Glutamatergic neuron (in vitro differentiated cells): ENCODE data around the gene TCEA2. TPM values are rescaled to one million over a fixed set of nuclear protein-coding genes. Genes with fewer than 3 reads are reported as not detected.

Experiments used
- DNase-seq: peaks from one replicate; pipeline ENCODE4 v3.0.0; 2022
- H3K27ac Mint-ChIP-seq: one replicate; pipeline ENCODE4 v1.8.0; 2020; ENCODE audit warnings: mild to moderate bottlenecking, mixed read lengths, inconsistent platforms; ENCODE audit not compliant: unreplicated experiment
- H3K27me3 Mint-ChIP-seq: one replicate; pipeline ENCODE4 v1.8.0; 2020; ENCODE audit warnings: mild to moderate bottlenecking, moderate library complexity, mixed read lengths, inconsistent platforms; ENCODE audit not compliant: unreplicated experiment
- H3K36me3 Mint-ChIP-seq: one replicate; pipeline ENCODE4 v1.8.0; 2020; ENCODE audit warnings: mild to moderate bottlenecking, mixed read lengths, inconsistent platforms; ENCODE audit not compliant: unreplicated experiment
- H3K4me1 Mint-ChIP-seq: one replicate; pipeline ENCODE4 v1.8.0; 2020; ENCODE audit warnings: mild to moderate bottlenecking, low read depth, mixed read lengths, inconsistent platforms; ENCODE audit not compliant: unreplicated experiment
- H3K4me3 Mint-ChIP-seq: one replicate; pipeline ENCODE4 v1.8.0; 2020; ENCODE audit warnings: mild to moderate bottlenecking, mixed read lengths, inconsistent platforms; ENCODE audit not compliant: unreplicated experiment
- H3K9me3 Mint-ChIP-seq: one replicate; pipeline ENCODE4 v1.8.0; 2020; ENCODE audit warnings: mild to moderate bottlenecking, moderate library complexity, mixed read lengths, inconsistent platforms; ENCODE audit not compliant: unreplicated experiment
- CTCF ChIP-seq: fragments of 200-600 bp; sonication (generic); IDR thresholded peaks from one replicate; pipeline ENCODE4 v1.5.0; 2021; ENCODE audit not compliant: partially characterized antibody, unreplicated experiment
- total RNA-seq: library from RNA; stranded (reverse); fragmentation: NEBNext Ultra II Directional; extraction: Animal tissue kit (Norgen Biotek cat#: 25700); gene quantifications from one replicate; pipeline ENCODE4 v1.2.1, GENCODE V29; 2021; ENCODE audit not compliant: unreplicated experiment

The TCEA2 gene
- total RNA-seq, 1 donor from 2014 or later, result 102 TPM

- Mint-ChIP-seq H3K4me3 (no peak overlapping the region), H3K36me3 (no peaks in the 10 kb centered on the region), H3K4me1 (no peaks in the 10 kb centered on the region), H3K9me3 (no peaks in the 10 kb centered on the region), H3K27me3 (no peaks in the 10 kb centered on the region), H3K27ac (no peak overlapping the region)
- no peak for DNase-seq
- no peak for TF ChIP-seq CTCF
Observed at GRCh38 chr20:64073476-64074183, 10.6 kb downstream of the TCEA2 start.

GRCh38 chr20:64074184-64074789 is 11.3 kb downstream of the TCEA2 start:
- no peak overlapping the region for H3K27ac Mint-ChIP-seq
- no peak for DNase-seq
- H3K9me3 Mint-ChIP-seq, result no peaks in the 10 kb centered on the region
- H3K27me3 Mint-ChIP-seq, result peaks cover 2% of the 10 kb centered on the region
- H3K4me3 Mint-ChIP-seq, result no peak overlapping the region
- H3K4me1 Mint-ChIP-seq, result no peaks in the 10 kb centered on the region
- H3K36me3 Mint-ChIP-seq, result no peaks in the 10 kb centered on the region
- no peak for TF ChIP-seq CTCF

- no peak overlapping the region for H3K27ac Mint-ChIP-seq
- DNase-seq, result no peak
- no peak overlapping the region for H3K4me3 Mint-ChIP-seq
- no peak for TF ChIP-seq CTCF
- H3K4me1 Mint-ChIP-seq, result no peaks in the 10 kb centered on the region
- peaks cover 2% of the 10 kb centered on the region for H3K27me3 Mint-ChIP-seq
- no peaks in the 10 kb centered on the region for H3K9me3 Mint-ChIP-seq
- H3K36me3 Mint-ChIP-seq, result no peaks in the 10 kb centered on the region
Observed at GRCh38 chr20:64074963-64075362, 12.0 kb downstream of the TCEA2 start.

GRCh38 chr20:64075556-64075955 is 12.6 kb downstream of the TCEA2 start:
- no peaks in the 10 kb centered on the region for H3K9me3 Mint-ChIP-seq
- no peak for DNase-seq
- TF ChIP-seq CTCF, result no peak
- H3K4me3 Mint-ChIP-seq, result no peak overlapping the region
- H3K27me3 Mint-ChIP-seq, result peaks cover 7% of the 10 kb centered on the region
- no peak overlapping the region for H3K27ac Mint-ChIP-seq
- peaks cover 2% of the 10 kb centered on the region for H3K4me1 Mint-ChIP-seq
- H3K36me3 Mint-ChIP-seq, result no peaks in the 10 kb centered on the region
